Osteocyte (in vitro differentiated cells): ENCODE data around the gene SALL4. TPM values are rescaled to one million over a fixed set of nuclear protein-coding genes. Genes with fewer than 3 reads are reported as not detected.

Source experiments
- DNase-seq: peaks from one replicate; pipeline ENCODE4 v3.0.0; 2021; ENCODE audit warnings: mixed read lengths; ENCODE audit not compliant: unreplicated experiment; ENCODE audit errors: extremely low spot score
- H3K27ac Mint-ChIP-seq: one replicate; pipeline ENCODE4 v1.8.0; 2021; ENCODE audit warnings: mild to moderate bottlenecking, mixed read lengths; ENCODE audit not compliant: unreplicated experiment
- H3K27me3 Mint-ChIP-seq: one replicate; pipeline ENCODE4 v1.8.0; 2021; ENCODE audit warnings: mixed read lengths; ENCODE audit not compliant: unreplicated experiment
- H3K36me3 Mint-ChIP-seq: one replicate; pipeline ENCODE4 v1.8.0; 2021; ENCODE audit warnings: mixed read lengths; ENCODE audit not compliant: unreplicated experiment
- H3K4me1 Mint-ChIP-seq: one replicate; pipeline ENCODE4 v1.8.0; 2021; ENCODE audit warnings: mixed read lengths; ENCODE audit not compliant: unreplicated experiment
- H3K4me3 Mint-ChIP-seq: one replicate; pipeline ENCODE4 v1.8.0; 2021; ENCODE audit warnings: mild to moderate bottlenecking, moderate library complexity, mixed read lengths; ENCODE audit not compliant: unreplicated experiment
- H3K9me3 Mint-ChIP-seq: one replicate; pipeline ENCODE4 v1.8.0; 2021; ENCODE audit warnings: mixed read lengths; ENCODE audit not compliant: unreplicated experiment
- CTCF ChIP-seq: fragments of 200-600 bp; sonication (generic); IDR thresholded peaks from 2 replicates; pipeline ENCODE4 v1.5.0; 2021; ENCODE audit warnings: antibody characterized with exemption, mild to moderate bottlenecking, moderate library complexity
- total RNA-seq: library from RNA; stranded (reverse); gene quantifications from 2 replicates; pipeline ENCODE4 v1.2.1, GENCODE V29; 2021

Gene SALL4
- total RNA-seq, 1 donor from 2014 or later = 2.6 TPM

GRCh38 chr20:51803148-51803854 is 980 bp upstream of the SALL4 start:
- Mint-ChIP-seq H3K9me3 (no peaks in the 10 kb centered on the region), H3K4me1 (peaks cover 21% of the 10 kb centered on the region), H3K27ac (no peak overlapping the region), H3K36me3 (no peaks in the 10 kb centered on the region), H3K27me3 (peaks cover 17% of the 10 kb centered on the region), H3K4me3 (no peak overlapping the region)
- no peak for TF ChIP-seq CTCF
- no peak for DNase-seq

DNA sequence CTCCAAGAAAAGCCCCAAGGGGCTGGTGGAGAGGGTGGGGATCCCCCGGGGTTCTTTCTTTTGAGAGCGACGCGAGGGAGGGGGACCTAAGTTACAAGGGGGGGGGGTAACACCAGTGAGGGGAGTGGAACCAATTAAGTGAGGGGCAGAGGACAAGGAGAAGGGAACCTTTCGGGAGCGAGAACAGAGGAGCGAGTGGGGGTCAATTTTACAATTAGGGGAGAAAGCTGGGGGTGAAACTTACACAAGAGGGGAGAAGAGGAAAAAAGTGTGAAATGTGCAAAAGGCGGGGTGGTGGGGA is 548 bp downstream of the SALL4 start:
- H3K36me3 Mint-ChIP-seq = no peaks in the 10 kb centered on the region
- no peaks in the 10 kb centered on the region for H3K9me3 Mint-ChIP-seq
- no peak overlapping the region for H3K27ac Mint-ChIP-seq
- H3K4me3 Mint-ChIP-seq = peak overlapping the region; percentile 81
- no peak for DNase-seq
- H3K27me3 Mint-ChIP-seq = peaks cover 20% of the 10 kb centered on the region
- no peak for TF ChIP-seq CTCF
- peaks cover 32% of the 10 kb centered on the region for H3K4me1 Mint-ChIP-seq

- Mint-ChIP-seq H3K27me3 (peaks cover 20% of the 10 kb centered on the region), H3K36me3 (no peaks in the 10 kb centered on the region), H3K4me1 (peaks cover 32% of the 10 kb centered on the region), H3K9me3 (no peaks in the 10 kb centered on the region), H3K27ac (peak overlapping the region; percentile 47), H3K4me3 (peak overlapping the region; percentile 81)
- peak; percentile 30 for TF ChIP-seq CTCF
- no peak for DNase-seq
Measured at GRCh38 chr20:51801122-51801822, 1.0 kb downstream of the SALL4 start.

DNA sequence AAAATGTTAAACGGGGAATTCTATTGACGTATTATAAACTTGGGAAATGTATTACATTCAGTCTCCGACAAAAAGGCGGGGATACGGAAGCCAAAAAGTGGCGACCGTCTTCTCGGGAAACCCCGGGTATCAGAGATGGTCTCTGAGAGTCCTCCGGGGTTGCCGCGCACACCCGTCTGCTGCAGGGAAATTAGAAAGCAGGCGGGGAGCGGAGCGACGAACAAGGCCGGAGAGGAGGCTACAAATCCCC is 1.5 kb downstream of the SALL4 start:
- Mint-ChIP-seq H3K27ac (peak overlapping the region; percentile 47), H3K4me3 (peak overlapping the region; percentile 81), H3K36me3 (no peaks in the 10 kb centered on the region), H3K9me3 (no peaks in the 10 kb centered on the region), H3K4me1 (peaks cover 32% of the 10 kb centered on the region), H3K27me3 (peaks cover 18% of the 10 kb centered on the region)
- no peak for DNase-seq
- TF ChIP-seq CTCF = no peak

GRCh38 chr20:51800060-51800871 is 2.1 kb downstream of the SALL4 start:
- TF ChIP-seq CTCF = peak; percentile 97
- peak overlapping the region; percentile 81 for H3K4me3 Mint-ChIP-seq
- DNase-seq = peak; percentile 94
- peak overlapping the region; percentile 53 for H3K27ac Mint-ChIP-seq
- peaks cover 18% of the 10 kb centered on the region for H3K27me3 Mint-ChIP-seq
- peaks cover 32% of the 10 kb centered on the region for H3K4me1 Mint-ChIP-seq
- H3K9me3 Mint-ChIP-seq = no peaks in the 10 kb centered on the region
- H3K36me3 Mint-ChIP-seq = no peaks in the 10 kb centered on the region
